GM19193 (cell line): ENCODE data around the gene ACOX1.

Experiments
- POLR2A ChIP-seq: IDR thresholded peaks from 4 replicates; pipeline ENCODE4 v1.6.1; 2011; ENCODE audit not compliant: insufficient read depth, insufficient read length; ENCODE audit errors: extremely low read depth

The ACOX1 gene

DNA sequence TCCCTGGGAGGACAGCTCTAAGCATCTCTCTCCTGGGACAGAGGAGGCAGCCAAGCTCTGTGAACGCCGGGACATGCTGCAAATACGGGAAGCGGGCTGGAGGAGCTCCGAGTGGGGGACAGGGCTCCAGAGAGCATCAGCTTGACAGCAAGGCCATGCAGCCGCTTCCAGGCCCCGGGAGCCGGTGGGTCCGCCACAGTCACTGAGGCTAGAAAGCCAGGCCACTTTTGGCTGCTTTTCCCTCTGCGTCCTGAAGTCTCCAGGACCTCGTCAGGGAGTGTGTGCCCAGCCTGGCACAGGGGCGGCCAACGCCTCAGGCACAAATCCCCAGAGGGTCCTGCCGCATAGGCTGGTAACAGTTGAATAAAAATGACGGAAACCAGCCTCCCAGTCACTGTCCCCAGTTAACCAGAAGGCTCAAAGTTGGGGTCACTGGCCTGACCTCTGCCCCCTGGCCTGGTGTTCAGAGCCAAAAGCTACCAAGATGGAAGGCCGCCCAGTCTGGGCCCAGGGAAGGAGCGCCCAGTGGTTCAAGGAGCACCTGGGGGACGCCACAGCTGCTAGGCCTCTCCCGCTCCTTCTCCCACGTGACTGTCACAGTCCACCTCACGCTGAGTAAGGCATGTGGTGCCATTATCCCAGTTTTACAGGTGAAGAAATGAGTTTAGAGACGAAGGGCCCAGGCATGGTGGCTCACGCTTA, 79.0 kb downstream of the ACOX1 start:
- no peak for TF ChIP-seq POLR2A

DNA sequence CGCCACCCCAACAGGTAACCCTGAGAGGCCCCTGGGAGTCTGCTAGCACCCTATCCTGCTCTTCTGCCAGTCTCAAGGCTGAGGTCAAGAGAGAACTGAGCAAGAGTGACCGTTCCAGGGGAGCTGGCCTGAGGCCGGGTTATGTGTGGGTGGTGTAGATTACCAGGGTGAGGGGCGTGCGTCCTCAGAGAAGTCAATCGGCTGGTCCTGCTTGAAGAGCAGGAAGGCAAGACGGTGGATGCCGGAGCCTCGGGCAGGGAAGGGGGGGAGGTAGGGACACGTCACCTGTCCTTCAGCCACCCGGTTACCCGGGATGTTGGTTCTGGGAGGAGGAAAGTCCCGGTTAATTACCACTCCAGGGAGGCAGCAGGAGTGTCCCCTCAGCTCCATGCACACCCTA, 79.6 kb downstream of the ACOX1 start:
- no peak for TF ChIP-seq POLR2A

DNA sequence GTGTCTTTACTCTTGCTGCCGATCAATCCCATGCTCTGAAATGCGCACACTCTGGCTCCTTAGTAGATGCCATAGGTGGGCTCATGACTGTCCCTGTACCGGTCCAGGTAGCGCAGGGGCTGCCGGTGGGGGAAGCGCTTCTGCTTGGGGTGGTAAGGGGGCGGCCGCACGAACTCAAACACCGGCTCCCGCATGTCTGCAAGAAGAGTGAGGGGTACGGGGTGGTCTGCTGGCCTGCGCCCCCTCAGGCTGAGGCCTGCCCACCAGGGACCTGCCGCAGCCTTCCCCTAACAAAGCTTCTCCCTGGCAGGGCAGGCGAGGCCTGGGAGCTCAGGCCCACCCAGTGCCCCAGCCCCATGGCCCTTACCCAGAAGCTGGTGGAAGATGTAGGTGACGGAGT, 80.2 kb downstream of the ACOX1 start:
- no peak for TF ChIP-seq POLR2A

DNA sequence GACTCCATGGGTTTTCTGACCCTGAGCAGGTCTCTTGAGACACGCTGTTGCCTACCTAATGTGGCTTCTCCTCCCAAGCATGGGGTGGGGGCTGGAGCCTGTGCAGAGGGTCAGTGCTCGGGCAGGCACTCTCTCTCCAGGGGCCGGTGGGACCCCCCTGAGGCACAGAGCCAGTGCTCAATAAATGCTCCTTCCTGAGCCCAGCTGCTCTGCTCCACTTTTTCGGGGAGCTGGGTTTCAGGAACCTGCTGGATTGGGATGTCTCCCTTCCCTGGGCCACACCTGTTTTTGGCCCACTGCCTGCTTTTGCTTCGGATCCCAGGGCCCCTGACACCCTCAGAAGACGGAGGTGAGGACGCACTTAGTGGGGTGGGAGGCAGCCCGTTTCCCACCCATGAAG, 80.9 kb downstream of the ACOX1 start:
- TF ChIP-seq POLR2A, result no peak

DNA sequence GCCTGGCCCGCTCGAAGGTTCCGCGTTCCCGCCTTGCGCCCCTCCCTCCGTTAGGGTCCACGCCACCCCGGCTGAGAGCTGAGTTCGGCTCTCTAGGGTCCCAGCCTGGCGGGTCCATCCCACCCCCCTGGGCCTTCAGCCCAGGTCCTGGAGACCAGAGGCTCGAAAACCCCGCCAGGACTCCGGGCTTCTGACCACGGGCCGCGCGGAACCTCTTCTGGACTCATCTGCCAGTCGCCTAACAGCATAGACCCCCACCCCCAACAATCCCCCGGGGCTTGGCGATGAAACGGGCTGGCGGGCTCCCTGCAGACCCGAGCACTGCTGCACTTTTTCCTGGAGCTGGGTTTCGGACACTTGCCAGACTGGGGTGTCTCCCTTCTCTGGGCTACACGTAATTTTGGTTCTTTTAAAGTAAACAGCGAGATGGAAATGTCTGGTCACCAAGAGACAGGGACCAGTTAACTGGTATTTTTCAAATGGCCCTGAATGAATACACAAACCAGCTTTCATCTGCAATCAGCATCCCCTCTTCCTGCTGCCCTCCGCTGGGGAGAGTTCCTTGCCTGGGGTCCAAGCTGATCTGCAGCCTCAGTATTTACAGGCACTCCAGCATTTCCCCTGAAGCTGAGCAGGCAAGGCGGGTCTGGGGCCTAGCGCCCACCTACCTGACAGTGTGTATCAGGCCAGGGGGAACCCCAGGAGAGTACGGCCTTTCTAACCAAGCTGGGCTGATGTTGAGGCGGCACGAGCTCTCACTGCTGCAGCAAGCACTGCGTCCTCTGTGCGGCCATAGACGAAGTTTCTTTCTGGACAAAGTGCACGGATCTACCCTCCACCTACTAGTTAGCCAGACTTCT, 81.6 kb downstream of the ACOX1 start:
- TF ChIP-seq POLR2A, result peak; percentile 18

DNA sequence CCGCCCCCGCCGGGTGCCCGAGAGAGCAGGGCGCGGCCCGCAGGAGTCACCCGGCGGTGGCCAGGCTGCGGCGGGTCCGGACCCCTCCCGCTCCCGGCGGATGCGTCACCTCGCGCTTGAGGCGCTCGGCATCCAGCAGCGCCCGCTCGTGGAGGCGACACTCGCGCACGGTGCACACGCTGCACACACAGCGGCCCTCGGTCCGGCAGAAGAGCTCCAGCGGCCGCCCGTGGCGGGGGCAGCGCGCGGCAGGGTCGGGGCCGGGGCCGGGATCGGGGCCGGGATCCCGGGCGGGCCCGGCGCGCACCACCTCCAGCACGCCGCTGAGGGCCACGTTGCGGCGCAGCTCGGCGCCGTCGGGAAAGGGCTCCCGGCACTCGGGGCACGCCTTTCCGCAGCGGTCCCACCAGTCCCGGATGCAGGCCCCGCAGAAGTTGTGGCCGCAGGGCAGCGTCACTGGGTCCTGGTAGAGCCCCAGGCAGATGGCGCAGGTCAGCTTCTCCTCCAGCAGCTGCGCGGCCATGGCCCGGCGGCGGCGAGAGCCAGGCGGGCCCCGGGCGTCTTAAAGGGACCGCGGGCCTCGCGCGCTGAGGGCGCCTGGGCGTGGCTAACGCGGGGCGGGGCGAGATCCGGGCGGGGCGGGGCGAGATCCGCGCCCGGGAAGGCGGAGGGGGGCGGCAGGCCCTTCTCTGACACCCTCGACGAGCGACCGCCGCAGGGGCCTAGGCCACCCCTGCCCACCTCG, 82.4 kb downstream of the ACOX1 start, which contains the start of gene TRIM65:
TRIM65 (minus strand) TSS at position 537 of the 745 bp plus-strand sequence; CDS start at position 523, 14 bp downstream.
- TF ChIP-seq POLR2A, result peak; percentile 79

DNA sequence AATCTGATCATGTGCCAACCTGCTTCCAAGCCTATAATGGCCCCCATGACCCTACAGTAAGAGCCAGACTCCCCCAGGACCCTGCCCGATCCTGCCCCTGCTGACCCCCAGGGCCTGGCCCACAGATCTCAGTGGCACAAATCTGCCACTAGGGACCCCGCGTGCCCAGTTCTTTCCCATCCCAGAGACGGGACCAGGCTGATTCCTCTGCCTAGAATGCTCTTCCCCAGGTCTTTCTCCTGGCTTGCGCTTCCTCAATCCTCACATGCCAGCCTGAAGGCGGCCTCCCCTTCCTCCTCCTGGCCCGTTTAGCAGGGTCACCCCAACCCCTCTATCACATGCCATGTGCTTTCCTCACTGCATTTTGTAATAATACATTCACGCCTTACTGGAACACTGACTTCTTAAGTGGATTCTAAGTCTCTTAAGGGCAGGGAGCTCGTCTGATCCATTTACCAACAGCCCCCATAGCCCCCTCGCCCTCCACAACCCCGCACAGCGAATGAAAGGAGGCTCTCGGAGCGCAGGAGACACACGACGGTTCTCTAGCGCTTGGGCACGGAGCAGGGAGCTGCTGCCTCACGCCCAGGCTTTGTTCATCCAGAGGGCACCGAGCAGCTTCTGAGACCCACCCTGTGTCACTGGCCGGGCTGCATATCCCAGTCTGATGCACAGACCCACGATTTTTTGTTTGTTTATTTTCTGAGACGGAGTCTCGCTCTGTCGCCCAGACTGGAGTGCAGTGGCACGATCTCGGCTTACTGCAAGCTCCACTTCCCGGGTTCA, 83.4 kb downstream of the ACOX1 start:
- no peak for TF ChIP-seq POLR2A

DNA sequence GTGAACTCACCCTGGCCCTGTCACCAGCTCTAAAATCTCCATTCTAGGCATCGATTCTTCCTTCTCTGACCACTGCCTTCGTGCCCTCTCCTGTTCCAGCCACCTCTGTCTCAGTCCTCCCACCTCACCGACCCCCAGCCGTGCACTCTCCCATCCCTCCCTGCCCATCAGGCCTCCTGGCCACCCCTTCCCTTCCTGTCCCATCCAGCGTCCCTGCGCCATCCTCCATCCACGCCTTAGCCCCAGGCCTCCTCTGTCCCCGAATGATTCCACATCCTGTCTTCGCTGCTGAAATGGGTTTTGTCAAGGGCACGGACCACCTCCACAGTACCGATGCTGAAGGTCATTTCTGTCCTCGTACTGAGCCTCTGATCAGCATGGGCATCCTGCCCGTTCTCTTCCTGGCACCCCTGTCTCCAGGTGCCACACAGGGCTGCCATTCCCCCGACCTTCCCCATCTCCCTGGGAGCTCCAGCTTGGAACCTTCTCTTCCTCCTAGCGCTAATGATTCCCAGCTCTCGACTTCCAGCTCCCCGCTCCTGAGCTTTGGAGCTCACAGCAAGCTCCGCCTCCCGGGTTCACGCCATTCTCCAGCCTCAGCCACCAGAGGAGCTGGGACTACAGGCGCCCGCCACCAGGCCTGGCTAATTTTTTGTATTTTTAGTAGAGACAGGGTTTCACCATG, 84.8 kb downstream of the ACOX1 start:
- no peak for TF ChIP-seq POLR2A

DNA sequence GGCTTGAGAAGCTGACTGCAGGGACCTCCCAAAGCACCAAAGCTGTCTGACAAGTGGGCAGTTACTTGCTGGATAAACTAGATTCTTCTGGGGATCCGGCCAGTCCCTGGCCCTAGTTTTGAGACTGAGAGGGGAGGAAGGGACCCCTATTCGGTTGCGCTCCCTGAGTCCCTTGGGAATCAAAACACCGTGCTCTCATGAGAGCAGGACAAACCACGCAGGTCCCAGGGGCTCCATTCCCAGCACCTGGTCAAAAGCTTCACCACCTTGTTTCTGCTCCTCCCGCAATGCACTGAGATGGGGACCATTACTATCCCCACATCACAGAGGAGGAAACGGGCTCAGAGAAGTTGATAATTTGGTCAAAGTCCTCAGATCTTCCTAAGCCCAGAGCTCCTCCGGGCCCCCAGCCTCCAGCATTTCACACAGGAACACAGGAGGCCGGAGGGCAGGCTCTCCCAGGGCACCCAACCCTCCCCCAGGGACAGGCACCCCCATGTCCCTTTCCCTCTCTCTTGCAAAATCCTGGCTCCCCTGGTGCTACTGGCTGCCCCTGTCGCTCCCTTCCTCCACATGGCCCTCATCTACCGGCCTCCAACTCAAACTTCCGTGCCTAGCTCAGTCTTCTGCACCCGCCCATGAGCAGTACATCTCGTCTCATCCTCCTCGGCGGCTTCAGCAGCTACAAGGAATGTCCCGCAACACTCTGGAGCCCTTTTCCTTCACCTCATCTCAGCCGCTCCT, 85.5 kb downstream of the ACOX1 start:
- no peak for TF ChIP-seq POLR2A

DNA sequence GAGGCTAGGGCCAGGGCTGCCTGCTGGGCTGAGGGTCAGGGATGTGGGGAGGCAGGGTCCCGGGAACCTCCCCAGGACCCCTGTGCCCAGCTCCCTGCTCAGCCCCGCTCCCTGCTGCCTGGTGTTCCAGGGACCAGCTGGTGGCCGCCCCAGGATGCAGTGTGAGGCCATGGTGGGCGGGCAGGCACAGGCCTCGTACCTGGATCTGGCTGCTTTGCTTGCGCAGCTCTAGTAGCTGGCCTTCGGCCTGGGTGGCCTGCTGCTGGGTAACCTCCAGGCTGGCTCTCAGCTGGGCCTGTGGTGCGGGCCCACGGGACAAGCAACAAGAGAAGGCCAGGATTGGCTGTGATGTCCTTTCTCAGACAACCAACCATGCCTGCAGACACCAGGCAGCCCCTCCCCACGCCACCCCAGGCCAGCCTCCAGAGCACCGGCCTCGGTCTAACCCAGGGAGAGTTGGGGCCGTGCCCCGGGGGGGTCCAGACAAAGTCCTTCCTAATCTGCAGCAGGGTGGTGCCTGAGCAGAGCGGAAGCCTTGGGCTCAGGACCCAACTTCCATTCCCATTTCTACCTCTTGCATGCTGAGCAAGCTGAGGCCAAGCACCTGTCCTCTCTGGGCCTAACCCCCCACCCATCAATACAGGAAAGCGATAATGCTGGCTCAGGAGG, 86.3 kb downstream of the ACOX1 start:
- no peak for TF ChIP-seq POLR2A

DNA sequence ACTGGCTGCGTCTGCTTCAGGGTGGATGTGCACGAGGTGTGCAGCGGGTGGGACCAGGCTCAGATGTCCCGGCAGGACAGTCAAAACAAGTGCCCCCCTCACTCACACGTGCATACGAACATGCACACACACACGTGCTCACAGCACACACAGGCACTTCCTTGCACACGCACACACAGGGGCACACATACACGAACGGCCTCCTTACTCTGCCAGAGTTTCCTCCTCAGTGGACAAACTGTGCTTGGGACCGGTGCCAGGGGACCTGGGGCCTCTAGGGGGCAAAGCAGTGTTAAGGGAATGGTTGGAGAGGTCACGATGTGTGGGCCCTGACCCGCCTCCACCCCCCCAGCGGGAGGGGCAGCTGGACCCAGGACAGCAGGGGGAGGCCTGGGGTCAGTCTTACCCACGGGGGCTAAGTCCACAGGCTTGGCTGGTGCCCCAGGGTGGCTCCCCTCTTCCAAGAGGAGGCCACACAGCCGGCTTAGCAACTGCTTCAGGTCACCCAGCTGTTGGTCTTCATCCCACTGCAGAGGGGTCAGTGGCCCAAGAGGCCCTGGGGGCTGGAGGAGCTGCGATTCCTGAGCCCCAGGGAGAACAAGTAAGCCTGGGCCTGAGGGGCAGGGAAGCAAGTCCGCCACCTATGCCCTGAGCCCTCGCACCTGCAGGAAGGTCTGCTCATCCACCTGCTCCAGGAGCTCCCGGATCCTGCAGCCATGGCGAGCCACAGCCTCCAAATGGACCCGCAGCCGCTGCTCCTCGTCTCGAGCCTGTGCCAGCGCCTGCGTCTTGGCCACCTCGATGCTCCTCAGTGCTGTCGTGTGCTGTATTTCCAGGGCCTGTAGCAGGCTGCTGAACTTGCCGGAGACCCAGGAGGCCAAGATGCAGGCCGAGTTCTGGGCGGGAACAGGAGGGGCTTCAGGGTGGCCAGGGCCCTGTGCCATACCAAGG, 87.1 kb downstream of the ACOX1 start:
- TF ChIP-seq POLR2A, result no peak
